ENCODE results near the gene NUDT1. TPM values are rescaled to one million over a fixed set of nuclear protein-coding genes. Genes with fewer than 3 reads are reported as not detected.

Gene NUDT1
- total and polyA plus RNA-seq, 2 donors (not counting 3 experiments of a cell fraction or from before 2014, with no cell fraction given) = 23.9 to 25.9 TPM

DNA sequence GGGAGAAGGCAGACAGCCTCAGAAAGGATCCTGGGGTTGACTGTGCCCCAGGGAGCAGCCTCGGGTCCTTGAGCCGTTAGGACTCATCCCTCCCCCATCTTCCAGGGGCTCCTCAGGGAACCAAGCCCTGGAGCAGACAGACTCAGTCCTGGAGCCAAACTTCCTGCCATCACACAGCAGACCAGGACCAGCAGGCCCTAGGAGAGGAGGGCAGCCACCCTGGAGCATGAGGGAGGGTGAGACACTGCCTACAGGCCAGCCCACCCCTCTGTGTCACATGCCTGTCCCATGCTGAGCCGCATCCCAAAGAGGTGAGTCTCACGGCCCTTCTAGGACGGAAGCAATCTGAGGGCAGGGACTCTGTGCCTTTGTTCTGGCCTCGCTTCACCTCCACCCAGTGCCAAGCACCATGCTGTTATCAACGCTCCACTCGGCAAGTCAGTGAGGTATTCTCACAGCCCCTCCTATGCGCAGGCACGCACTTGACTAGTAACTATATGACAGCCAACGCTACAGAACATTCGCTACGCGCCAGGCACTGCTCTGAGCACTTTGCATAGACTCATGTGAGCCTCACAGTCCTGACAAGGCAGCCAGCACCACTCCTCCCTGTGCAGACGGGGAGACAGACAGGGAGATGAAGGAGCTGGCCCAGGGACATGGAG, 28.3 kb upstream of the NUDT1 start:
- Histone ChIP-seq H4K20me1 (replicated peaks; ENCODE audit: control insufficient read depth, extremely low read depth, insufficient read depth, low read length) (no peaks in the 10 kb centered on the region), H3K27me3 (ENCODE audit: control insufficient read depth in 2 of 2, insufficient read depth in 2 of 2, low read length in 2 of 2) (no peaks in the 10 kb centered on the region), H3K27ac (ENCODE audit: insufficient read depth, low read depth, low read length) (no peak overlapping the region), H3K4me1 (ENCODE audit: control insufficient read depth, extremely low read depth, insufficient read depth, low read length) (no peaks in the 10 kb centered on the region), H3K9ac (replicated peaks; ENCODE audit: extremely low read depth, insufficient read depth, low read length) (no peak overlapping the region), H3K4me3 (replicated peaks in 1 of 3; ENCODE audit: insufficient read depth in 1 of 3, low read depth in 1 of 3, low read length in 3 of 3) (no peak overlapping the region), H3K9me3 (replicated peaks; ENCODE audit: control insufficient read depth, insufficient read depth, low read length) (no peaks in the 10 kb centered on the region), H3K36me3 (ENCODE audit: control insufficient read depth in 2 of 2, extremely low read depth in 1 of 2, insufficient read depth in 2 of 2, low read length in 2 of 2) (peaks cover 7 to 39% of the 10 kb centered on the region in 2 experiments), H3K79me2 (ENCODE audit: control insufficient read depth, insufficient read depth, low read length) (no peaks in the 10 kb centered on the region), H3K9me1 (replicated peaks; ENCODE audit: control insufficient read depth, extremely low read depth, insufficient read depth, low read length) (no peaks in the 10 kb centered on the region), H2AFZ (ENCODE audit: low read depth, low read length) (no peak overlapping the region), H3K4me2 (ENCODE audit: insufficient read depth, low read length) (no peak overlapping the region)
- FAIRE-seq = no peak
- BruUV-seq (replicated peaks) = no TSS peak
- intact Hi-C loops (cut with micrococcal nuclease) = no loop called here
- POLR2A ChIA-PET = no interaction called here
- TF ChIP-seq POLR2A (IDR thresholded peaks at IDR 0.05; ENCODE audit: low read depth, low read length) = no peak
- no peak for TF ChIP-seq JUN (IDR thresholded peaks at IDR 0.05; ENCODE audit: borderline replicate concordance, insufficient read depth, insufficient read length, low read depth)
- no peak for TF ChIP-seq FOS (IDR thresholded peaks at IDR 0.05; ENCODE audit: borderline replicate concordance, insufficient read depth, low read length)
- TF ChIP-seq, protein P1, sequence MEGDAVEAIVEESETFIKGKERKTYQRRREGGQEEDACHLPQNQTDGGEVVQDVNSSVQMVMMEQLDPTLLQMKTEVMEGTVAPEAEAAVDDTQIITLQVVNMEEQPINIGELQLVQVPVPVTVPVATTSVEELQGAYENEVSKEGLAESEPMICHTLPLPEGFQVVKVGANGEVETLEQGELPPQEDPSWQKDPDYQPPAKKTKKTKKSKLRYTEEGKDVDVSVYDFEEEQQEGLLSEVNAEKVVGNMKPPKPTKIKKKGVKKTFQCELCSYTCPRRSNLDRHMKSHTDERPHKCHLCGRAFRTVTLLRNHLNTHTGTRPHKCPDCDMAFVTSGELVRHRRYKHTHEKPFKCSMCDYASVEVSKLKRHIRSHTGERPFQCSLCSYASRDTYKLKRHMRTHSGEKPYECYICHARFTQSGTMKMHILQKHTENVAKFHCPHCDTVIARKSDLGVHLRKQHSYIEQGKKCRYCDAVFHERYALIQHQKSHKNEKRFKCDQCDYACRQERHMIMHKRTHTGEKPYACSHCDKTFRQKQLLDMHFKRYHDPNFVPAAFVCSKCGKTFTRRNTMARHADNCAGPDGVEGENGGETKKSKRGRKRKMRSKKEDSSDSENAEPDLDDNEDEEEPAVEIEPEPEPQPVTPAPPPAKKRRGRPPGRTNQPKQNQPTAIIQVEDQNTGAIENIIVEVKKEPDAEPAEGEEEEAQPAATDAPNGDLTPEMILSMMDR (IDR thresholded peaks at IDR 0.05; ENCODE audit: extremely low read depth in 1 of 2, insufficient read depth in 1 of 2, low read depth in 1 of 2, low read length in 2 of 2) = no peak
- no peak for TF ChIP-seq GATA2 (IDR thresholded peaks at IDR 0.05; ENCODE audit: insufficient read depth, insufficient read length, low read depth, low read length)
- TF ChIP-seq MYC (IDR thresholded peaks at IDR 0.05; ENCODE audit: low read depth, low read length) = no peak
- no peak for TF ChIP-seq EZH2 (IDR thresholded peaks at IDR 0.05; ENCODE audit: borderline replicate concordance, low read depth, low read length, severe bottlenecking)
- no peak for TF ChIP-seq POLR2AphosphoS5 (IDR thresholded peaks at IDR 0.05; ENCODE audit: insufficient read depth, low read depth, low read length)
- dilution Hi-C loops (cut with MboI; ENCODE audit: extremely low pct_ligation_motif_present, low sequenced_read_pairs) = no loop called here
- DNase-seq (ENCODE audit: low read depth, low spot score) = no peak
- CTCF ChIA-PET = interaction anchor here (0.7 kb wide), 1 partner anchor 134 kb away, joined by 3 read pairs; no protein-coding TSS in a partner anchor

All from endothelial cell of umbilical vein (primary cell).